ENCODE results near the gene ATG7.

GRCh38 chr3:11317300-11317699 is 45.1 kb downstream of the ATG7 start:
- TF ChIP-seq CTCF (optimal IDR thresholded peaks at IDR 0.05 in 1 of 3, IDR thresholded peaks at IDR 0.05 in 1 of 3, conservative IDR thresholded peaks at IDR 0.05 in 1 of 3; ENCODE audit: extremely low read depth in 1 of 3, insufficient read depth in 2 of 3, low read length in 3 of 3) (no peak), EZH2 (IDR thresholded peaks at IDR 0.05; ENCODE audit: low read length) (no peak)

Data from keratinocyte (primary cell).